GM18873 (cell line): Measurements from ENCODE around the gene SFT2D2.

Experiments
- ATAC-seq: cut with Tn5 transposase; IDR thresholded peaks from one replicate; pipeline ENCODE4 v1.9.1; 2021; ENCODE audit warnings: mild to moderate bottlenecking, moderate library complexity, moderate number of reproducible peaks; ENCODE audit not compliant: unreplicated experiment, low FRiP score

The SFT2D2 gene

GRCh38 chr1:168263130-168263529 lies 37.3 kb downstream of the SFT2D2 start:
- no peak for ATAC-seq

DNA sequence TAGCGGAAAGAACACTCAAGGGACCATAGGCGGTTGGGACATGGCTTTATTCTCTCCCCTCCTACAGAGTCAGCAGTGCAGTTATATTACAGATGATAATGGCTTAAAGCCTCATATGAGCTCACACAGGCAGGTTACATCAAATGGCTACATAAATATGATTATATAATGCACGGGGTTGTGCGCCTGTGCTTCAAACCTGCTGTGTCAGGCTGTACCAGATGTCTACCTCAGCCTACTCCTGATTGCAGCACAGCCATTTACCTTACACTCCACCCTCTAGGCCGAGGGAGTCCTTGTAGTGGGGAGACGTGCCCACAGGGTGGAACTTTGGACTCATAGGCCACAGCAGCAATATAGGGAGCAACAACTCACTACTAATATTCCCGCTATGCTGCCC lies 38.5 kb downstream of the SFT2D2 start:
- no peak for ATAC-seq

DNA sequence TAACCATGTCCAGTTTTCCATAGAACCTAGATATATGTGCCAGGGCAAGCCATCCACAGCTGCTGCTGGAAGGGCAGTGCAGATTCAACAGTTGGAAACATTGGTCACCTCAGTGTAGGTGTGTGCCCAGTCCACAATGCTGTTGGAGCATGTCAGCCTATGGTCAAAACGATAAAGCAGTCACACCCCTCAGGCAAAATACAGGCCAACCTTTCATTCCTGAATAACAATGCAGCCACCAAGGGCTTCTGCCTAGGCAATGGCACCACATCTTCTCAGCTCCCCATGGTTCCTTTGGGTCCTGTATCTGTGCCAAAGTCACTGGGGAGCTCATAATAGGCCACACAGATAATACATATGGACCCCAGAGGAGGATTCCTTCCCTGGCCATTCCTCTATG lies 39.8 kb downstream of the SFT2D2 start:
- no peak for ATAC-seq

DNA sequence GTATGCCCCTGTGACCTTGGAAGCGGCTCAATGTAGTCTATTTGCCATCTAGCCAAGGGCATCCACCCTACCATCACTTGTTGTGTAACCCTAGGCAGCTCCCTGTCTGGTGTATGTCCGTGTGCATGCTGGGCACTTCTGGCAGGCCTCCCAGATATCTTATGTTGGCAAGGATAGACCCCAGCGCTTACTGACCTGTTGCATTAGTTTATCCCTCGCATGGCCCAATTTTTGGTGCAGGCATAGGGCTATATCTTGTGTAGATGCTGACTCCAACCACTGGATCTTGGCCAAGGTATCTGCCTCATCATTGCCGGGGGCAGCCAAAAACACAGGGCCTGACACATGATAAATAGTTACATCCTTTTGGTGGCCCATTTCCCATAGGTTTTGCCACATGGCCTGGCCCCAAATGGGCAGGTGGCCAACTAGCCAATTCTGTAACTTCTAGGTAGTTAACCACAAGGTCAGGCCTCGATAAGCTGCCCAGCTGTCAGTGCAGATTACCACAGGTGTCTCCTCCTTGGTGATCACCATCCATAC lies 40.9 kb downstream of the SFT2D2 start:
- no peak for ATAC-seq

GRCh38 chr1:168271636-168272035 lies 45.8 kb downstream of the SFT2D2 start:
- no peak for ATAC-seq

DNA sequence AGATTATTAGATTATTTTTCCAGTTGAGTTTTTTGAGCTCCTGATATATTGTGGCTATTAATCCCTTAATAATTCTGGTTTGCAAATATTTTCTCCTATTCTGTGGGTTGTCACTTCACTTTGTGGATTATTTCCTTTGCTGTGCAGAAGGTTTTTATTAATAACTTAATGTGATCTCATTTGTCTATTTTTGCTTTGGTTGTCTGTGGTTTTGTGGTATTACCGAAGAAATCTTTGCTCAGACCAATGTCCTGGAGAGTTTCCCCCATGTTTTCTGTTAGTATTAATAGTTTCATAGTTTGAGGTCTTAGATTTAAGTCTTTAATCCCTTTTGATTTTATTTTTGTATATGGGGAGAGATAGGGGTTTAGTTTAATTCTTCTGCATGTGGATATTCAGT lies 47.8 kb downstream of the SFT2D2 start:
- ATAC-seq: no peak

DNA sequence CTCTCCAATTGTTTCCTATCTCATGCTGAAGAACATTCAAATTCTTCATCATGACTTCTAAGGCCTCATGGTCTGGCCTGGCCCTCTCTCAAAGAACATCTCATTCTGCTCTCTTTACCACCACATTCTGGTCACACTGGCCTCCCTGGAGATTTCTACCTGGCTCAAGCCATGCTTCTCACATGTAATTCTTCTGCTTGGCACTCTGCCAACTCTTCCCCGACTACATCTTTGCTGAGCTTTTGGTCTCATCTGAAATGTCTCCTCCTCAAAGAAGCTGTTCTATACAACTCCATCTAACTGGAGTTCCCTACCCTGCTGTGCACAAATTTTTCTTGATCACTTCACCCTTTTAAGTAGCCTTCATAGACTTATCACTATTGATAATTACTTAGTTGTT lies 53.4 kb downstream of the SFT2D2 start:
- ATAC-seq: no peak

- ATAC-seq: no peak
Observed at GRCh38 chr1:168280296-168280927, 54.6 kb downstream of the SFT2D2 start, which contains the start of gene TBX19. Gene TBX19, plus strand, starts transcription at chr1:168280877. Its CDS starts 214 bp downstream, at chr1:168281091.

DNA sequence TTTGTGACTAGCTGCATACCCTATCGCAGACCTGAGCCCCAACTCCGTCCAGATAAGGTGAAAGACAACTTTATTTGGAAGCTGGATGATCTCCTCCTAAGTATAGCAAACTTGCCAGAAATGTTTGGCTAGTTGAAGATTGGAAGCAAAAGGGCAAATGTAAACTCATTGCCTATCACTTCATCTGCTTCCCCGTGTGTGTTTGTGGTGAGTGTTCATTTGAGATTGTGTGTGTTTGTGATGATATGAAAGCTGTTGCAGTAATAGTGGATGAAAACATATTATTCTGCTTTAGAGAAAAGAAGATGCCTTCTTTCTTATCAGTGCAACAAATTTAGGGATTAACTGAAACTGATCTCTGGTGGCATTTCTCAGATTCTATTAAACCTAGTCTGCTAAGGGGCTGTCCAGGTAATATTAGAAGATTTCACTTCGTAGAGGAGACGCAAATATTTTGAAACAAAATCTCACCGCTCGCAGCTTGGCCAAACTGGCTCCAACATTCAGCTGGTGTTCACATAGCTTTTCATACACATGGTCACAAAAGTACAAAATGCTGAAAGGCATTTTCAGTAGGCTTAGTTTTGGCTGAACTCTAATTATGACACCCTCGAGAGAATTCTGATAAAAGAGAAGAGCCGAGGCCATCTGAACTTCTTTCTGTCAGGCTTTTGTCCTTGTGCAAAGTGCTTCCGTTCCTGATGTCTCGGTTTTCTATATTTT lies 56.0 kb downstream of the SFT2D2 start:
- no peak for ATAC-seq

GRCh38 chr1:168285521-168285790 lies 59.7 kb downstream of the SFT2D2 start:
- ATAC-seq: no peak

GRCh38 chr1:168285971-168286927 lies 60.4 kb downstream of the SFT2D2 start:
- ATAC-seq: no peak

GRCh38 chr1:168287237-168287664 lies 61.4 kb downstream of the SFT2D2 start:
- ATAC-seq: no peak

DNA sequence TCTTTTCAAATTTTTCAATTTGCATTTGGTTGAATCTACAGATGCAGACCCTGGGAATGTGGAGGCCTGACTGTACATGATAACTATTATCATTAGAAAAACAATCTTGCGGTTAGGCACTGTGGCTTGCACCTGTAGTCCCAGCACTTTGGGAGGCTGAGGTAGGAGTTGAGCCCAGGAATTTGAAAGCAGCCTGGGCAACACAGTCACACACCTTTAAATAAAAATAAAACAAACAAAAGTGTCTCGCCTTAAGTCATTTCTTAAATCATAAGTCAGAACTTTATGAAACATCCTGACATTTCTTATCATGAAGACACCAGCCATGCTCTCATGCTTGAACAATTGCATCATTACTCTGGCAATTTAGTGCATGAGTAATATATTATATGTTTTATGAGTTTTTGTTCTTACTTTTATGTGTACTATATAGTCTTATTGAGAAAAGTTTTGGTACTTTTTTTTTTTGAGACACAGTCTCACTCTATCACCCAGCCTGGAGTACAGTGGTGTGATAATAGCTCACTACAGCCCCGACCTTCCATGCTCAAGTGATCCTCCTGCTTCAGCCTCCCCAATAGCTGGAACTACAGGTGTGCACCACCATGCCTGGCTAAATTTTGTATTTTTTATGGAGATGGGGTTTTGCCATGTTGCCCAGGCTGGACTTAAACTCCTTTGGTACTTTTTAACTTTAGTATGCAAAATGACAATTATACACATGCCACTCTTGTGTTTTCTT lies 62.7 kb downstream of the SFT2D2 start:
- no peak for ATAC-seq

DNA sequence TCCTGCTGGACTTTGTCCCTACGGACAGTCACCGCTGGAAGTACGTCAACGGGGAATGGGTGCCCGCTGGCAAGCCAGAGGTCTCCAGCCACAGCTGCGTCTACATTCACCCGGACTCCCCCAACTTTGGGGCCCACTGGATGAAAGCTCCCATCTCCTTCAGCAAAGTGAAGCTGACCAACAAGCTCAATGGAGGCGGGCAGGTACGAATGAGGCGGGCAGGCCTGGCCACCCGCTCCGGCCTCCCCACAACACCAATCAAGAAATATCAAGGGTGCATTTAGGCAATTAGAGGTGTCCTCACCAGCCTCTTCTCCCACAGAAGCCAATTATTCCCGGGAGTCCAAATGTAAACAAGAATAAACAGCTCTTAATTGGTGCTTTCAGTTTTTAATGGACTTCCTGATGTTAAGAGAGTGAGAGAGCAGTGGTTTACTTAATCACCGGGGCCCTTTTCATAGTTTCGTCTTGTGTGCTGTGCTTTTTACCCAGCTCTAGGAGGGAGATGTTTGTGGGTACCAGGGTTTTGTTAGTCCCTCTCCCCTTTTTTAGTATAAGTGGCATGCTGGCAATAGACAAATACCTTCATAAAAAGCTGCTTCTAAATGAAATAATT lies 65.5 kb downstream of the SFT2D2 start:
- ATAC-seq: no peak

- ATAC-seq: no peak
Observed at GRCh38 chr1:168293356-168293755, 67.6 kb downstream of the SFT2D2 start.

- ATAC-seq: no peak
Observed at GRCh38 chr1:168295411-168296114, 69.8 kb downstream of the SFT2D2 start.

GRCh38 chr1:168297019-168297730 lies 71.4 kb downstream of the SFT2D2 start:
- no peak for ATAC-seq

- no peak for ATAC-seq
Observed at GRCh38 chr1:168298446-168298845, 72.6 kb downstream of the SFT2D2 start.

DNA sequence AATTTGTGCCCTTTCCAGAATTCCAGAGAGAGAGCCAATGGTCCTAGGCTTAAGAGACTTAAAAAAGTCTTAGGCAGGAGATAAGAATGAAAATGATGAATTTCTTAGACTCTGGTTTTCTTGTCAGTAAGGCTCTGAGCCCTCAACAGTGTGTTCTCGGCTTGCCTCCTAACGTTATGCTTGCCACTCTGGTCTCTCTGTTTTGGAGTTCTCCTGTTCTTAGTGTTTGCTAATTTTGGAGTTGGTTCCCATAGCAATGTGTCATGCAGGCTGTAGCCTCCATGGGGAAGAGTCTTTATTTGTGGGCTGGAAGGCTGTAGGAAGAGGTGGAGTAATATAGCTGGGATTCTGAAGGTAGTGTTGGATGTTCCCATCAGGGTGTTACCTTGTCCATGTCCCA lies 74.8 kb downstream of the SFT2D2 start:
- ATAC-seq: no peak
